ENCODE data around the gene LIG1. TPM values are rescaled to one million over a fixed set of nuclear protein-coding genes. Genes with fewer than 3 reads are reported as not detected.
A peak's percentile ranks its signal among the peaks of the same experiment; 100 is the strongest.

The LIG1 gene
- total RNA-seq, 4 donors from 2014 or later = 30.0 to 66.1 (median 44.4) TPM

DNA sequence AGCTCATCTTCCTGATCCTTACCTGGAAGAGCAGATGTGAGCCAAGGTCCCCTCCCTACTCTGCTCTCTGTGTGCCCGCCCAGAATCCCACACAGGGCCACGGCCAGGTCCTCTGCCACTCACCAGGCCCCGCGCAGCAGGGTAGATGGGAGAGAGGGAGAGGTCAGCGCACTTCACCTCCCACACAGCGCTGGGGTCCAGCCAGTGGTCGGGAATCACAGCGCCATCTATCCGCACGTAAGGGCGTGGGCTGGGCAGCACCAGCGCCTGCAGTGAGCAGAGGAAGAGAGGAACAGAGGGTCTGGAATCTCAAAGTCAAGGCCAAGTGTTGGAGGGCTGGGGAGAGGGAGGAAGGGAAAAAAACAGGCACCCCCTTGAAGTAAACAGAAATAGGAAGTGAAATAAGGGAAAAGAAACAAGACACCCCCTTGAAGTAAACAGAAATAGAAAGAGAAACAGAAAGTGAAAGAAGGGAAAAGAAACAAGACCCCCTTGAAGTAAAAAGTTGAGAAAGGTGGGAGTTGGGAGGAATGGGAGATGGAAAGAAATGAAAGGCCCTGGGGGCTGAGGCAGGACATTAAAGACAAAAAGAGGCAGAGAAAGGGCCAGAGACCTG lies 52.5 kb downstream of the LIG1 start:
- no peaks in the 10 kb centered on the region for H3K27me3 ChIP-seq
- H3K4me1 ChIP-seq = peaks cover 9% of the 10 kb centered on the region
- no peak for DNase-seq (ENCODE audit: low spot score in 2 of 2)
- no peaks in the 10 kb centered on the region for H3K9me3 ChIP-seq
- H3K4me3 ChIP-seq = no peak overlapping the region
- H3K36me3 ChIP-seq = peaks cover 34% of the 10 kb centered on the region
- 88% methylated on average over 10 of the region's 12 CpGs for WGBS
- no peak overlapping the region for H3K27ac ChIP-seq
- TF ChIP-seq, protein P1, sequence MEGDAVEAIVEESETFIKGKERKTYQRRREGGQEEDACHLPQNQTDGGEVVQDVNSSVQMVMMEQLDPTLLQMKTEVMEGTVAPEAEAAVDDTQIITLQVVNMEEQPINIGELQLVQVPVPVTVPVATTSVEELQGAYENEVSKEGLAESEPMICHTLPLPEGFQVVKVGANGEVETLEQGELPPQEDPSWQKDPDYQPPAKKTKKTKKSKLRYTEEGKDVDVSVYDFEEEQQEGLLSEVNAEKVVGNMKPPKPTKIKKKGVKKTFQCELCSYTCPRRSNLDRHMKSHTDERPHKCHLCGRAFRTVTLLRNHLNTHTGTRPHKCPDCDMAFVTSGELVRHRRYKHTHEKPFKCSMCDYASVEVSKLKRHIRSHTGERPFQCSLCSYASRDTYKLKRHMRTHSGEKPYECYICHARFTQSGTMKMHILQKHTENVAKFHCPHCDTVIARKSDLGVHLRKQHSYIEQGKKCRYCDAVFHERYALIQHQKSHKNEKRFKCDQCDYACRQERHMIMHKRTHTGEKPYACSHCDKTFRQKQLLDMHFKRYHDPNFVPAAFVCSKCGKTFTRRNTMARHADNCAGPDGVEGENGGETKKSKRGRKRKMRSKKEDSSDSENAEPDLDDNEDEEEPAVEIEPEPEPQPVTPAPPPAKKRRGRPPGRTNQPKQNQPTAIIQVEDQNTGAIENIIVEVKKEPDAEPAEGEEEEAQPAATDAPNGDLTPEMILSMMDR (IDR thresholded peaks at IDR 0.05) = no peak
- TF ChIP-seq POLR2AphosphoS5 (IDR thresholded peaks at IDR 0.05) (no peak), EP300 (IDR thresholded peaks at IDR 0.05) (no peak)

GRCh38 chr19:48113190-48113917 lies 56.8 kb downstream of the LIG1 start:
- H3K9me3 ChIP-seq = no peaks in the 10 kb centered on the region
- TF ChIP-seq EP300 (IDR thresholded peaks at IDR 0.05) (no peak), POLR2AphosphoS5 (IDR thresholded peaks at IDR 0.05) (no peak), POLR2A (IDR thresholded peaks at IDR 0.05) (no peak)
- TF ChIP-seq, protein P1 (IDR thresholded peaks at IDR 0.05) = no peak
- DNase-seq (ENCODE audit: low spot score in 2 of 2) = no peak
- no peaks in the 10 kb centered on the region for H3K27me3 ChIP-seq
- peaks cover 26% of the 10 kb centered on the region for H3K36me3 ChIP-seq
- 76% methylated on average over 16 of the region's 16 CpGs for WGBS
- peaks cover 18% of the 10 kb centered on the region for H3K4me1 ChIP-seq
- no peak overlapping the region for H3K4me3 ChIP-seq
- no peak overlapping the region for H3K27ac ChIP-seq

- WGBS = 58% methylated on average over 7 of the region's 7 CpGs
- H3K4me1 ChIP-seq = peaks cover 25% of the 10 kb centered on the region
- DNase-seq (ENCODE audit: low spot score in 2 of 2) = no peak
- TF ChIP-seq, protein P1 (IDR thresholded peaks at IDR 0.05) = no peak
- TF ChIP-seq POLR2A (IDR thresholded peaks at IDR 0.05) (no peak), POLR2AphosphoS5 (IDR thresholded peaks at IDR 0.05) (no peak), EP300 (IDR thresholded peaks at IDR 0.05) (no peak)
- H3K27ac ChIP-seq = peak overlapping the region; percentile 89
- no peak overlapping the region for H3K4me3 ChIP-seq
- H3K9me3 ChIP-seq = no peaks in the 10 kb centered on the region
- peaks cover 8% of the 10 kb centered on the region for H3K36me3 ChIP-seq
- no peaks in the 10 kb centered on the region for H3K27me3 ChIP-seq
Measured at GRCh38 chr19:48111280-48111679, 58.9 kb downstream of the LIG1 start.

DNA sequence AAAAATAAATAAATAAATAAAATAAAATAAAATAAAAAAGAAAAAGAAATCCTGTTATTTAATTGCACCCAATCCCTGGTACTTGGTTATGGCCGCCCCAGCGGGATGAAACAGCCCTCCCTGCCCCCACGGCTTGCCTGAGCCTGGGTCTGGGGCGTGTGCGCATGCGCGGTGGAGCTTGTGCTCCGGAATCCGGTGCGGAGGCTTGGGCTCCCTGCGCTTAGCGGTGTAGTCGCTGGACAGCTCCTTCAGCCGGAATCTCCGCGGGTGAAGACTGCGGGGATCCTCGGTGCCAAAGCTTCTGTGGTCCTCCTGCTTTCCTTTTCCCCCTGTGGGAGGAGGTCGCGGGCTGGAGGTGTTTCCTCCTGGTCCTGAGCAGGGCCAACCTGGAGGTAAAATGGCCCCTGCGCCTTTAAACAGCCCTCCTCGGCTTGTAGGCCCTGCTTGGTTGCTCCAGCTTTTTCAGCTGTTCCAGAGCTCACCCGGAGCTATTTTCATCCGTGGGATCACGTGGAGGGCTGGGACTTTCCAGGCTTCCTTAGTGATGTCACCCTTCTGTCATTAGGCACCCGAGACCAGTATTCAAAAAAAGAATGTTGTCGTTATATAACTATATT lies 59.7 kb downstream of the LIG1 start, which contains the start of gene PLA2G4C:
TSS of gene PLA2G4C (minus strand) at position 468 of the 617 bp plus-strand sequence. CDS start 4,288 bp downstream, outside the sequence.
- 0% methylated on average over 8 of the region's 27 CpGs for WGBS
- Histone ChIP-seq H3K4me3 (peak within 1 kb of the TSS; percentile 54), H3K27ac (peak within 1 kb of the TSS; percentile 89), H3K9me3 (no peaks in the 10 kb centered on the region), H3K27me3 (no peaks in the 10 kb centered on the region), H3K4me1 (peaks cover 25% of the 10 kb centered on the region), H3K36me3 (peaks cover under 1% of the 10 kb centered on the region)
- DNase-seq (ENCODE audit: low spot score in 2 of 2) = peak; percentile 94 to 95
- TF ChIP-seq EP300 (IDR thresholded peaks at IDR 0.05) (no peak), POLR2AphosphoS5 (IDR thresholded peaks at IDR 0.05) (peak in 1 of 3 donors; percentile 70), POLR2A (IDR thresholded peaks at IDR 0.05) (no peak)
- TF ChIP-seq, protein P1 (IDR thresholded peaks at IDR 0.05) = no peak
